Spleen (tissue), 7 donors: Measurements from ENCODE around the gene ORC3.

Experiments
- POLR2A ChIP-seq, 3 donors: fragments of 450-650 bp; IDR thresholded peaks; one replicate each; pipeline ENCODE4 v1.5.1; 2017; ENCODE audit warnings: antibody characterized with exemption in 3 of 3, mild to moderate bottlenecking in 1 of 3
- POLR2AphosphoS5 ChIP-seq, 3 donors: sonication (generic); formaldehyde crosslinking; IDR thresholded peaks; one replicate each; pipeline ENCODE4 v1.5.1; 2017; ENCODE audit warnings: antibody characterized with exemption in 3 of 3
- TF ChIP-seq, protein P1 (sequence below), 11 experiments: fragments of 200-600 bp in 7 of 11; fragments of 450-650 bp in 4 of 11; sonication (generic) in 4 of 11; IDR thresholded peaks in 8 of 11; conservative IDR thresholded peaks in 3 of 11; 1 replicate in 7 of 11; 2 replicates in 4 of 11; pipeline versions ENCODE4 v1.4.0 to v1.8.0; 2016 to 2021; ENCODE audit warnings: antibody characterized with exemption in 11 of 11, inconsistent platforms in 4 of 11, mild to moderate bottlenecking in 1 of 11
- donor health status: DM: no; HTN: no; CAD: no; lungs with moderate emphysema.
- donor health status: DM: no; HTN: no; CAD: no.
- donor health status: DM: no; HTN: no; CAD: no.

DNA sequence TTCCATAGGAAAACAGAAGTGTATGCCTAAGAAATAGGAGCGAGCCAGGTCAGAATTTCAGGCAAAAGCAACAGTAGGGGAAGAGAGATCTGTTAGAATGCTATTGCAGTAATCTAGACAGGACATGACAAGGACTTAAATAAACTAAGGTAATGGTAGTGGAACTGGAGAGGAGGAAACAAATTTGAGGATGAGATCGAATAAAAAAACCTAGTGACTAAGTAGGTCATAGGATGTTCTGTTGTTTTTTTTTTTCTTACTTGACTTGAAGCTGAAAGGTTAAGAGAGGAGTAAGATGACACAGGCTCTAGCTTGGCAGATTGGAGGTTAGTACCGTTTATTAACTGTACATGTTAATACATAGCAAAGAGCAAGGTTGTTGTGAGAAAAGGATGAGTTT is 28.6 kb downstream of the ORC3 start:
- TF ChIP-seq POLR2A (IDR thresholded peaks at IDR 0.05) (no peak), POLR2AphosphoS5 (IDR thresholded peaks at IDR 0.05) (no peak)
- TF ChIP-seq, protein P1, sequence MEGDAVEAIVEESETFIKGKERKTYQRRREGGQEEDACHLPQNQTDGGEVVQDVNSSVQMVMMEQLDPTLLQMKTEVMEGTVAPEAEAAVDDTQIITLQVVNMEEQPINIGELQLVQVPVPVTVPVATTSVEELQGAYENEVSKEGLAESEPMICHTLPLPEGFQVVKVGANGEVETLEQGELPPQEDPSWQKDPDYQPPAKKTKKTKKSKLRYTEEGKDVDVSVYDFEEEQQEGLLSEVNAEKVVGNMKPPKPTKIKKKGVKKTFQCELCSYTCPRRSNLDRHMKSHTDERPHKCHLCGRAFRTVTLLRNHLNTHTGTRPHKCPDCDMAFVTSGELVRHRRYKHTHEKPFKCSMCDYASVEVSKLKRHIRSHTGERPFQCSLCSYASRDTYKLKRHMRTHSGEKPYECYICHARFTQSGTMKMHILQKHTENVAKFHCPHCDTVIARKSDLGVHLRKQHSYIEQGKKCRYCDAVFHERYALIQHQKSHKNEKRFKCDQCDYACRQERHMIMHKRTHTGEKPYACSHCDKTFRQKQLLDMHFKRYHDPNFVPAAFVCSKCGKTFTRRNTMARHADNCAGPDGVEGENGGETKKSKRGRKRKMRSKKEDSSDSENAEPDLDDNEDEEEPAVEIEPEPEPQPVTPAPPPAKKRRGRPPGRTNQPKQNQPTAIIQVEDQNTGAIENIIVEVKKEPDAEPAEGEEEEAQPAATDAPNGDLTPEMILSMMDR (IDR thresholded peaks at IDR 0.05 in 8 of 11, conservative IDR thresholded peaks at IDR 0.05 in 3 of 11): no peak
